Measurements from ENCODE around the gene ADGRL1.

Gene ADGRL1

DNA sequence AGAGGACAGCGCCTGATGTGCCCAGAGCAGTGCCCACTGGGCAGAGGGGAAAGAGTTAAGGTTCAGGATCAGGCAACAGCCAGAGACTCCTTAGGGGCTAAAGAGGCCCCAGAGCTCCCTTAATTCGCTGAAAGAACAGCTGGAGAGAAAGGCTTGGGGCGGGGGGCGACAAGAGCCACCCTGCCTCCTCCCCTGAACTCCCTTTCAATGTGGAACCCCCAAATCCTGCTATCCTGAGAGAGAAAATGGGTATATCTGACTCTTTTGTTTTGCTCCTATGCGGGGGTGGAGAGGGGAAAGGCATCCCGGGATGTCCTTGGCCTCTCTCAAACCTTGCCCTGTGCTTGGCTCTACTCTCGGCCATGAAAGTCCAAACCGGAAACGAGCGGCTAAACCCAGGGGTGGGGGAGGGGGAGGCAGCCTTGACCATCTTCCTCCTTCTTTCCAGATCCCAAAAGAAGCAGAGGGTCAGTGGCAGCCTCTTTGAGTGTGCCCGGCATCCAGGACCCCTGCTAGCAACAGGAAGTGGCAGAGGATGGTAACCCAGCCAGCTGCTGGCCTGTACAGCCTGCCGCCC, 93.1 kb downstream of the ADGRL1 start:
- DNase-seq (ENCODE audit: low read depth in 2 of 2): no peak

DNA sequence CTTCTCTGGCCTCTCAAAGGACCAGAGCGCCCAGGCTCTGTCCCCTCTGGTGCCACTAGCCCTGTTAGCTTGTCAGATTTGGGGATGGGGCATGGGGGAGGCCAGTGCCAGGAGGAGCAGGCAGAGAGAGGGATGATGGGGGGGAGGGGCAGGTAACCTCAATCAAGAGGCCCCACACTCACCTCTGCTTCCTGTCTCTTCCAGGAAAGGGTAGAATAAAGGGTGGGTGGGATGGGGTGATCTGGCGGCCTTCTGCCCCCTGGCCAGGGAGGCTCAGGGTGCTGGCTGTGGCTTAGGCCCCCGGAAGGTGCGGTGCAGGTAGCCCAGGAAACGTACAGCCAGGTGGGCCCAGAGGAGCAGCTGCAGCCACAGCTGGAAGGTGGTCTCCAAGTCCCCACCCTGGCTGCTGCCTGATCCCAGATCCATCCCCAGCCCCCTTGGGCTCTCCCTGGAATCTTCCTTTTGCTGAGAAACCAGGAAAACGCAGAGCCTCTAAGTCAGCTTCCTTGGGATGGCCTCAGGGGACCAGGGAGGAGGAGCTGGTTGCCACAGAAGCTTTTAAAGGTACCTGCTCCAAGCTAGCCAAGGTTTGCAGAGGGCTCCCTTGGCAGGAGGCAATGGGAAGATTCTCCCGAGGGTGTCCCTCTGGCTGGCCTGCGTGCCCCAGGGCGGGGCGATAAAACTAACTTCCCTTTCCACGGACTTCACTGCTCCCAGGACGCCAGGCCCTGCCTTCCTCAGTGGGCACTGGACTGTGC, 93.7 kb downstream of the ADGRL1 start:
- DNase-seq (ENCODE audit: low read depth in 2 of 2): no peak

DNA sequence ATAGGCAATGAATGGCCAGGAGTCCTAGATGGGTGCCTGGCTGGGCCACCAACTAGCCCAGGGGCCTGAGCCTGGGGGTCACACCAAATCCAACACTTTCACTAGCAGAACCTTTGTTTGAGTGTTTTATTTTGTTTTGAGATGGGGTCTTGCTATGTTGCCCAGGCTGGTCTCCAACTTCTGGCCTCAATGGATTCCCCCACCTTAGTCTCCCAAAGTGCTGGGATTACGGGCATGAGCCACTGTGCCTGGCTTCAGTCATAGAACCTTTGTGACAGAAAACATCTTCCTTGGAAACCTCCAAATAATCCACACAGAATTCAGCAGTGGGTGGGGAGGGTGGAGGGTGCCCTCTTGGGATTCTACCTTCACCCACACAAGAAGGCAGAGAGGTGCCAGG, 94.5 kb downstream of the ADGRL1 start:
- DNase-seq (ENCODE audit: low read depth in 2 of 2): no peak

DNA sequence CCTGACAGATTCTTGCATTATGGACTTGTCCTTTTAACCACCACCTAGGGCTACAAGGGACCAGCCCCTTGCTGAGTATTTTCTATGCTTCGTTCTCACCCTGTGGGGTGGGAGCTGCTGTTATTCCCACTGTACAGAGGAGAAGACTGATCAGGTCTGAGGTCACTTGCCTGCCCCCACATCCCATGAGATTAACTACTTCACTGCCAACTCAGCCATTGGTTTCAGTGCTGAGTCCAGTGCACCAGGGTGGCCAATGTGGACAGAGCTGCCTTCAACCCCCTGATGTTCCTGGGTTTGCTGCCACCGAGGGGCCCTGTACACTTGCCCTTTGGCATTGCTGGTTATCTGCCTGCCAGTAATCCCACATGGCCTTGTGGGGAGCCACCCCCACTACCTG, 95.3 kb downstream of the ADGRL1 start:
- no peak for DNase-seq (ENCODE audit: low read depth in 2 of 2)

DNA sequence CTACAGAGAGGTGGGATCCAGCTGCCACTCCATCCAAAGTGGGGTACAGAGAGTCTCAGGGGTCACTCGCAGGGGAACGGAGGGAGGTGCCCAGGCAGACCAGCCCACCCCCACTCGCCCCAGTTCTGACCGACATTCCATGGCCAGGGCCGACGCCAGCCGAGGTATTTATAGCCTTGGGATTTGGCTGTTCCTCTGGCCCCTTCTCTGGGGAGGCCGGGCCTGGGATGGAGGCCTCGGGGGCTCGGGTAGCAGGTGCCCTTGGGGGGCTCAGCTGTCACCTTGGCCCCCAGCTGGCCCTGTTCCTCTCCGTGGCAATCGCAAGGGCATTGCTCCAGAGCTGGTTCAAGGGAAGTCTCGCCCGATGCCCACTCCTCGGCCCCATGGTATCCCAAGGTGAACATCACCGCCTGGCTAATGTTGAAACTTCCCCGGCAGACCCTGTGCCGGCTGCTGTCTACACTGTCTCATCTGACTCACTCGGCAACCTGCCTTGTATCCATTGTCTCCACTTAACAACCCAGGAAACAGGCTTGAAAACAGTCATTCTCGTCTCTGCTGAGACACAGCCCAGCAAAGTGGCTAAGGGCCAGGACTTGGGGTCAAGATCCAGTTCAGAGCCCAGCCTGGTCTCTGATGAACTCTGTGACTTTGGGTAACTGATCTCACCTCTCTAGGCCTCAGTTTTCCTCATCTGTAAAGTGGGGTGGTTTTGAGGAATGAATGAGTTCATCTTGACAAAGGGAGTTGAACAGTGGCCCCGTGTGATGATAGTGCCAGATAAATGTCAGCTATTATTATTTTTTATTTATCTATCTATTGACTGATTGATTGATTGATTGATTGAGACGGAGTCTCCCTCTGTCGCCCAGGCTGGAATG, 98.1 kb downstream of the ADGRL1 start:
- no peak for DNase-seq (ENCODE audit: low read depth in 2 of 2)

DNA sequence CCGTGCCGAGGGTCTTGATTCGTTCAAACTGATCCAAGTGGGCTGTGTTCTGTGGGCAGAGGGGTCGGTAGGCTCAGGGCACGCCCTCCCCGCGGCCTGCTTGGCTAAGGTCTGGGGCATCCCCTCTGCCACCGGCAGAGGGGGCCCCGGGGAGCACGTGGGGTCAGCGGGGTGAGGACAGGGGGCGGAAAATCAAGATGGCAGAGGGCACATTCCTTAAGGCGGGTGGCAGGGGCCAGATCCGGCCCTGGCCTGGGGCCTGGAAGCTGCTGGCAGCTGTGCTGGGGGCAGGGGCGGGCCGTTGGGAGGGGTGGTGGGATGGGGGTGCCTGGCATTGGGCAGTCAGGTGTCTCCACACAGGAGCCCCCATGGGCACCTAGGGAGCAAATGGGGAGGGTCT, 99.1 kb downstream of the ADGRL1 start:
- no peak for DNase-seq (ENCODE audit: low read depth in 2 of 2)

DNA sequence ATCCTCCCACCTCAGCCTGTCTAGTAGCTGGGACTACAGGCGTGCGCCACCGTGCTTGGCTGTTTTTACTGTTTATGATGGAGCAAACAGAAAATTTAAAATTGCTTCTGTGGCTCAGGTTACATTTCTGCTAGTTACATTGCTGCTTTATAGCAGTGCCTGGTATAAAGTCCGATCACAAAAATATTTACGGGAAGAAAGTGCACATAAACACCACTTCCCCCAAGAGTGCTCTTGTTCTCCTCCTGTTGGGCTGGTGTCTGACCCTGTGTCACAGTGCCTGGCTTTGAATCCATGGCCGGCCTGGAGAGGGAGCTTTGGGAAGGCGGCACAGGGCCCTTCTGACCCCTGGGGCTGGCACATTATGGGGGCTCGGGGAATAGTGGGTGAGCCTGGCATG, 100.3 kb downstream of the ADGRL1 start:
- DNase-seq (ENCODE audit: low read depth in 2 of 2): no peak

DNA sequence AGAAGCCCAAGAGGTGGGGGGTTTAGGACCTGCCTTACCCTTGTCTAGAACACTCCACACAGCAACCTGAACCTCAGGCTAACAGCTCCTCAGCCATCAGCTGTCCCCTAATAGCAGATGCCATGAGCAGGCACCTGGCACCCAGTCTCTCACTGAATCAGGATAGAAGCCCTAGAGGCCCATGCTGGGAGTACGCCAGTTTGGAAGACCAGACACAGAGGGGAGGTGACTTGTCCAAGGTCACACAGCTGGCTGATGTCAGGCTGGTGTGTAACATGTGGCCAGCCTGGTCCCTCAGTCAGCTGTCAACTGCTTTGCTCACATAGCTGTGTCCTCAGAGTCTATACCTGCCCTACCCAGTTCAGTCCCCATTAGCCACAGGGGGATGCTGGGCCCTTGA, 102.7 kb downstream of the ADGRL1 start:
- DNase-seq (ENCODE audit: low read depth in 2 of 2): no peak

DNA sequence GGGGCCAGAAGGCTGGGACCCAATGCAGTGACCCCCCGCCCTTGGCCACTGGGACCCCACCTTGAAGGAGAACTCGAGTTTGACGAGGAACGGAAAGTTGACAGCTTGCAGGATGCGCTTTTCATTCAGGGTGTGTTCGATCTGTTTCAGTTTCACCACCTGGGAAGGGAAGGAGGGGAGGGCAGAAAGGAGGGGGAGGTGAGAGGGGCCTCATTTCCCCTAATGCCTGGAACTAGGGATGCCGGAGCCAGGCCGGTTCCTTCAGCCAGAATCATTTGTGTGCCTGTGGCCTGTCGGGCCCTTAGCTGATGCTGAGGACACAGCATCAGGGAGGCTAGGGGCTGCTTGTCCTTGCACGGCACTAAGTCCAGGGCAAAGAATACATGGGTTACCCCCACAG, 103.2 kb downstream of the ADGRL1 start:
- DNase-seq (ENCODE audit: low read depth in 2 of 2): no peak

DNA sequence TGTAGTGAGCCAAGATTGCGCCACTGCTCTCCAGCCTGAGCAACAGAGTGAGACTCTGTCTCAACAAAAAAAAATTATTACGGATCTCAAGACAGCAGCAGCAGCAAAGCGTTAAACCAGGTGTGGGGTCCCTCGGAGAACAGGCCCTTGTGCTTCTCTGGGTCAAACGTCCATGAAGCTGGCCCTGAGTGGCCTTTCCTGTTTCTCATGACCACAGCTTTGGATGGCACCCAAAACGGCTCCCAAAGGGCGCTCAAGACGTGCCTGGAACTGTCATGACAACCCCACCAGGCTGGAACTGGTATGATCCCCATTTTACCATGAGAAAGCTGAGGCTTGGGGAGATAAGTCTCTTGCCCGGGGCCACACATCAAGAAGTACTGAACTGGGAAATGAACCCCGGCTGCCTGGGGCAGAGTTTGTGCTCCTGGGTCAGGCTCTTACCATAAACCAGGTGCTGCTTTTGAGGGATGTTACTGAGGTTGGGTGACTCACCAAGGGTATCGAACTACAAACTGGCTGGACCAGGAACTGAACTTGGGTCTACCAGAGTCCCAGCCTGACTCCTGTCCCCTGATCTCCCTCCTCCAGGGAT, 103.8 kb downstream of the ADGRL1 start:
- DNase-seq (ENCODE audit: low read depth in 2 of 2): no peak

DNA sequence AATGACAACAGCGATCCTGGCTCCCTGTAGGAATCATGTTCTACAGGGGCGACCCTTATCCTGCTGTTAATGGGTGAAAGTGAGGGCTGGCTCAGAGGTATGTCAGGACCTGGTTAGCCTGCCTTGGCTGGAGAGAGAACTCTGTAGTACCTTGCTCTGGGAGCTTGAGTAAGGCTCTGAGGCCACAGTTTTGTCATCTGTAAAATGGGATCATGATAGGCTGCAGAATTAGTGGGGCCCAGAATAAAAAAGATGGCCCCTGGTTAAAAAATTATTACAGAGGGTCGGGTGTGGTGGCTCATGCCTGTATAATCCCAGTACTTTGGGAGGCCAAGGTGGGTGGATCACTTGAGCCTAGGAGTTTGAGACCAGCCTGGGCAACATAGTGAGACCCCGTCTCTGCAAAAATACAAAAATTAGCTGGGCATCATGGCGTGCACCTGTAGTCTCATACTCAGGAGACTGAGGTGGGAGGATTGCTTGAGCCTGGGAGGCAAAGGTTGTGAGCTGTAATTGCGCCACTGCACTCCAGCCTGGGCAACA, 104.9 kb downstream of the ADGRL1 start:
- no peak for DNase-seq (ENCODE audit: low read depth in 2 of 2)

Data from fibroblast of skin of left quadriceps (primary cell).